Mammary epithelial cell (primary cell): ENCODE results near the gene ATP5F1B.

Experiments used
- CTCF ChIP-seq, 2 donors: IDR thresholded peaks in 1 of 2; conservative IDR thresholded peaks in 1 of 2; 2 replicates each; pipeline ENCODE4 v1.5.1; 2011 to 2012; ENCODE audit warnings: inconsistent platforms in 2 of 2, low read length in 2 of 2, mild to moderate bottlenecking in 2 of 2, control low read depth in 1 of 2, low read depth in 1 of 2; ENCODE audit not compliant: insufficient read depth in 1 of 2; ENCODE audit errors: extremely low read depth in 1 of 2
- EZH2 ChIP-seq: IDR thresholded peaks from 2 replicates; pipeline ENCODE4 v1.6.1; 2012; ENCODE audit warnings: low read length, inconsistent platforms, borderline replicate concordance

GRCh38 chr12:56632701-56633467, 12.9 kb downstream of the ATP5F1B start:
- no peak for TF ChIP-seq CTCF (conservative IDR thresholded peaks at IDR 0.05 in 1 of 2, IDR thresholded peaks at IDR 0.05 in 1 of 2; ENCODE audit: extremely low read depth in 1 of 2, insufficient read depth in 1 of 2, low read depth in 1 of 2, low read length in 2 of 2)
- no peak for TF ChIP-seq EZH2
